Endothelial cell of umbilical vein (primary cell): ENCODE results near the gene VTI1A.

Experiments
- EZH2 ChIP-seq: IDR thresholded peaks from 2 replicates; pipeline ENCODE4 v1.6.1; 2012; ENCODE audit warnings: borderline replicate concordance, low read depth, mild to moderate bottlenecking, moderate library complexity, low read length, inconsistent platforms; ENCODE audit not compliant: severe bottlenecking
- GATA2 ChIP-seq: IDR thresholded peaks from 2 replicates; pipeline ENCODE4 v1.7.0; 2011; ENCODE audit warnings: low read depth, mild to moderate bottlenecking, moderate library complexity, mixed read lengths, low read length; ENCODE audit not compliant: insufficient read length, insufficient read depth
- MAX ChIP-seq: IDR thresholded peaks from 2 replicates; pipeline ENCODE4 v1.6.1; 2011; ENCODE audit not compliant: insufficient read depth, insufficient read length
- POLR2A ChIP-seq: IDR thresholded peaks from 2 replicates; pipeline ENCODE4 v1.6.1; 2012; ENCODE audit warnings: low read depth, mild to moderate bottlenecking, control low read depth, low read length
- POLR2AphosphoS5 ChIP-seq: IDR thresholded peaks from 2 replicates; pipeline ENCODE4 v1.6.1; 2012; ENCODE audit warnings: low read depth, mild to moderate bottlenecking, control low read depth, low read length, moderate library complexity; ENCODE audit not compliant: insufficient read depth
- TF ChIP-seq, protein P1 (sequence below), 2 donors: IDR thresholded peaks; 1 replicate in 1 of 2; 2 replicates in 1 of 2; pipeline ENCODE4 v1.5.1; 2011; ENCODE audit warnings: low read length in 2 of 2, mild to moderate bottlenecking in 2 of 2, moderate library complexity in 2 of 2, control low read depth in 1 of 2, inconsistent platforms in 1 of 2, low read depth in 1 of 2; ENCODE audit not compliant: insufficient read depth in 1 of 2; ENCODE audit errors: extremely low read depth in 1 of 2

DNA sequence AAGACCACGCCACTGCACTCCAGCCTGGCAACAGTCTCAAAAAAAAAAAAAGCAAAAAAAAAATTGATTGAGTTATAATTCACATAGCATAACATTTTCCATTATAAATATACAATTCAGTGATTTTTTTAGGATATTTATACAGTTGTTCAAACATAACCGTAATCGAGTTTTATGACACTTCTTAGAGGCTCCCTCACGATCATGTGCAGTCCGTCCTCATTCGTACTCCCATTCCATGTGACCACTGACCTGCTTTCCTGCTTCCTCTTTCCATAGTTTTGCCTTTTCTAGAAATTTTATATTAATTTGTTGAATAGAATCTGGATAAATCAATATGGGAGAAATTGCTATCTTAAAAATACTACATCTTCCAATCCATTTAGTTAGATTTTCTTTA is 45.7 kb downstream of the VTI1A start:
- TF ChIP-seq, protein P1, sequence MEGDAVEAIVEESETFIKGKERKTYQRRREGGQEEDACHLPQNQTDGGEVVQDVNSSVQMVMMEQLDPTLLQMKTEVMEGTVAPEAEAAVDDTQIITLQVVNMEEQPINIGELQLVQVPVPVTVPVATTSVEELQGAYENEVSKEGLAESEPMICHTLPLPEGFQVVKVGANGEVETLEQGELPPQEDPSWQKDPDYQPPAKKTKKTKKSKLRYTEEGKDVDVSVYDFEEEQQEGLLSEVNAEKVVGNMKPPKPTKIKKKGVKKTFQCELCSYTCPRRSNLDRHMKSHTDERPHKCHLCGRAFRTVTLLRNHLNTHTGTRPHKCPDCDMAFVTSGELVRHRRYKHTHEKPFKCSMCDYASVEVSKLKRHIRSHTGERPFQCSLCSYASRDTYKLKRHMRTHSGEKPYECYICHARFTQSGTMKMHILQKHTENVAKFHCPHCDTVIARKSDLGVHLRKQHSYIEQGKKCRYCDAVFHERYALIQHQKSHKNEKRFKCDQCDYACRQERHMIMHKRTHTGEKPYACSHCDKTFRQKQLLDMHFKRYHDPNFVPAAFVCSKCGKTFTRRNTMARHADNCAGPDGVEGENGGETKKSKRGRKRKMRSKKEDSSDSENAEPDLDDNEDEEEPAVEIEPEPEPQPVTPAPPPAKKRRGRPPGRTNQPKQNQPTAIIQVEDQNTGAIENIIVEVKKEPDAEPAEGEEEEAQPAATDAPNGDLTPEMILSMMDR (IDR thresholded peaks at IDR 0.05; ENCODE audit: extremely low read depth in 1 of 2, insufficient read depth in 1 of 2, low read depth in 1 of 2, low read length in 2 of 2), result no peak
- TF ChIP-seq POLR2A (no peak), POLR2AphosphoS5 (no peak), MAX (no peak), EZH2 (no peak), GATA2 (no peak)
